ENCODE measurements around the gene NMNAT2.

The NMNAT2 gene

DNA sequence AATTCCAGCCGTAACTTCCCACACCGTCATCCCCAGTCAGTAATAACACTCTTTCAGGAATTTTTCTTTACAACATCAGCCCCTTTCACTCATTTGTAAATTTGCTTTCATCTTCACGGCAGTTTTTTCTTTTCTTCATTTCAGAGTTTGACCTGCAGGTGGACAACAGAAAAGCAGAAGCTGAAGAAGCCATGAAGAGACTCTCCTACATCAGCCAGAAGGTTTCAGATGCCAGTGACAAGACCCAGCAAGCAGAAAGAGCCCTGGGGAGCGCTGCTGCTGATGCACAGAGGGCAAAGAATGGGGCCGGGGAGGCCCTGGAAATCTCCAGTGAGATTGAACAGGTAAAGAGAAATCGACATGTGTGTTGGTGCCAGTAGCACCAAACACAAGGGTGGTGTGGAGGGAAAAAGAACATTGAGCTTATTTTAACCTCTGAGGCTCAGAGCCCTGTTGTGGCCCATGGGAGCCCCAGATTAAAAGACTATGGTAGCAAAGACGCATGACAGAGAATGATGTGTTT, 178.9 kb downstream of the NMNAT2 start:
- H3K9ac ChIP-seq, result no peak overlapping the region
- H3K27ac ChIP-seq, result no peak overlapping the region
- H3K36me3 ChIP-seq (ENCODE audit: insufficient read depth), result no peaks in the 10 kb centered on the region
- H4K20me1 ChIP-seq (ENCODE audit: insufficient read depth), result no peaks in the 10 kb centered on the region
- TF ChIP-seq, protein P1, sequence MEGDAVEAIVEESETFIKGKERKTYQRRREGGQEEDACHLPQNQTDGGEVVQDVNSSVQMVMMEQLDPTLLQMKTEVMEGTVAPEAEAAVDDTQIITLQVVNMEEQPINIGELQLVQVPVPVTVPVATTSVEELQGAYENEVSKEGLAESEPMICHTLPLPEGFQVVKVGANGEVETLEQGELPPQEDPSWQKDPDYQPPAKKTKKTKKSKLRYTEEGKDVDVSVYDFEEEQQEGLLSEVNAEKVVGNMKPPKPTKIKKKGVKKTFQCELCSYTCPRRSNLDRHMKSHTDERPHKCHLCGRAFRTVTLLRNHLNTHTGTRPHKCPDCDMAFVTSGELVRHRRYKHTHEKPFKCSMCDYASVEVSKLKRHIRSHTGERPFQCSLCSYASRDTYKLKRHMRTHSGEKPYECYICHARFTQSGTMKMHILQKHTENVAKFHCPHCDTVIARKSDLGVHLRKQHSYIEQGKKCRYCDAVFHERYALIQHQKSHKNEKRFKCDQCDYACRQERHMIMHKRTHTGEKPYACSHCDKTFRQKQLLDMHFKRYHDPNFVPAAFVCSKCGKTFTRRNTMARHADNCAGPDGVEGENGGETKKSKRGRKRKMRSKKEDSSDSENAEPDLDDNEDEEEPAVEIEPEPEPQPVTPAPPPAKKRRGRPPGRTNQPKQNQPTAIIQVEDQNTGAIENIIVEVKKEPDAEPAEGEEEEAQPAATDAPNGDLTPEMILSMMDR (conservative IDR thresholded peaks at IDR 0.05; ENCODE audit: low read depth, low read length), result no peak
- no peak overlapping the region for H3K4me3 ChIP-seq (IDR thresholded peaks at IDR 0.05; ENCODE audit: insufficient read depth, low read depth, low read length)
- H3K4me2 ChIP-seq, result no peak overlapping the region
- no peaks in the 10 kb centered on the region for H3K4me1 ChIP-seq (ENCODE audit: low read depth, poor library complexity, severe bottlenecking)
- no peaks in the 10 kb centered on the region for H3K27me3 ChIP-seq (ENCODE audit: insufficient read depth, low read depth)
- no peaks in the 10 kb centered on the region for H3K79me2 ChIP-seq (ENCODE audit: insufficient read depth, low read depth)
- H2AFZ ChIP-seq (ENCODE audit: low read depth), result no peak overlapping the region

DNA sequence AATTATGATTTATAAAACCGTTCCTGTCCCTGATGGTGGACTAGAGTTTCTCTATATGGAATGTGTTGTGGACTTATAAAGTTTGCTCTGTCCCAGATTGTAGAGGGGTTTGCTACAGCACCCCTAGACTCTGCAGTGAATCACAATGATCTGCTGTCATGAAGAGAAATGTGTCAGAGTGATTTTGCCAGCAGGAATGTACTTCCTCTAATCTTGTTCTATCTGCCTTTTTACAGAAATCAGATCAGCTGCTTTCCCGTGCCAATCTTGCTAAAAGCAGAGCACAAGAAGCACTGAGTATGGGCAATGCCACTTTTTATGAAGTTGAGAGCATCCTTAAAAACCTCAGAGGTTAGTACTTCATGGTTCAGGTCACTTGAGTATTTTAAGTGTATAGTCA, 180.1 kb downstream of the NMNAT2 start:
- Histone ChIP-seq H3K27ac (no peak overlapping the region), H3K4me3 (IDR thresholded peaks at IDR 0.05; ENCODE audit: insufficient read depth, low read depth, low read length) (no peak overlapping the region), H3K36me3 (ENCODE audit: insufficient read depth) (no peaks in the 10 kb centered on the region), H4K20me1 (ENCODE audit: insufficient read depth) (no peaks in the 10 kb centered on the region), H3K4me1 (ENCODE audit: low read depth, poor library complexity, severe bottlenecking) (no peaks in the 10 kb centered on the region), H3K4me2 (no peak overlapping the region), H3K79me2 (ENCODE audit: insufficient read depth, low read depth) (no peaks in the 10 kb centered on the region), H2AFZ (ENCODE audit: low read depth) (no peak overlapping the region), H3K9ac (no peak overlapping the region), H3K27me3 (ENCODE audit: insufficient read depth, low read depth) (no peaks in the 10 kb centered on the region)
- TF ChIP-seq, protein P1 (conservative IDR thresholded peaks at IDR 0.05; ENCODE audit: low read depth, low read length), result no peak

DNA sequence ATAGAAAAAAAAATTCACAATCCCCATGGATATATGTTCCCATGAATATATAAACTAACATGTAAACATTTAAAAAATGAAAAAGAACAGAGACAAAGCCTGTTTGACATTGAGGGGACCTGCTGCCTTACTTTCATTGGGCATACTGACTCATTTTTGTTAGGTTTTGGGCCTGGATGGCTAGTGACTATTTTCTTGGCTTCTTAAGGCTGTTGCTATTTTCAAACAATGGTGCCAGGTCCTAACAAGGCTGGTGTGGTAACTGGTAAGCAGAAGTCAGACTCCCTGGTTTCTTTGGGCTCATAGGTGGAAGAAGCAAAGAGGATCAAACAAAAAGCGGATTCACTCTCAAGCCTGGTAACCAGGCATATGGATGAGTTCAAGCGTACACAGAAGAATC, 181.1 kb downstream of the NMNAT2 start:
- H3K27ac ChIP-seq, result no peak overlapping the region
- no peaks in the 10 kb centered on the region for H3K27me3 ChIP-seq (ENCODE audit: insufficient read depth, low read depth)
- TF ChIP-seq, protein P1 (conservative IDR thresholded peaks at IDR 0.05; ENCODE audit: low read depth, low read length), result no peak
- no peaks in the 10 kb centered on the region for H3K4me1 ChIP-seq (ENCODE audit: low read depth, poor library complexity, severe bottlenecking)
- H3K36me3 ChIP-seq (ENCODE audit: insufficient read depth), result no peaks in the 10 kb centered on the region
- H2AFZ ChIP-seq (ENCODE audit: low read depth), result no peak overlapping the region
- H3K4me3 ChIP-seq (IDR thresholded peaks at IDR 0.05; ENCODE audit: insufficient read depth, low read depth, low read length), result no peak overlapping the region
- no peak overlapping the region for H3K4me2 ChIP-seq
- no peaks in the 10 kb centered on the region for H4K20me1 ChIP-seq (ENCODE audit: insufficient read depth)
- no peaks in the 10 kb centered on the region for H3K79me2 ChIP-seq (ENCODE audit: insufficient read depth, low read depth)
- no peak overlapping the region for H3K9ac ChIP-seq

DNA sequence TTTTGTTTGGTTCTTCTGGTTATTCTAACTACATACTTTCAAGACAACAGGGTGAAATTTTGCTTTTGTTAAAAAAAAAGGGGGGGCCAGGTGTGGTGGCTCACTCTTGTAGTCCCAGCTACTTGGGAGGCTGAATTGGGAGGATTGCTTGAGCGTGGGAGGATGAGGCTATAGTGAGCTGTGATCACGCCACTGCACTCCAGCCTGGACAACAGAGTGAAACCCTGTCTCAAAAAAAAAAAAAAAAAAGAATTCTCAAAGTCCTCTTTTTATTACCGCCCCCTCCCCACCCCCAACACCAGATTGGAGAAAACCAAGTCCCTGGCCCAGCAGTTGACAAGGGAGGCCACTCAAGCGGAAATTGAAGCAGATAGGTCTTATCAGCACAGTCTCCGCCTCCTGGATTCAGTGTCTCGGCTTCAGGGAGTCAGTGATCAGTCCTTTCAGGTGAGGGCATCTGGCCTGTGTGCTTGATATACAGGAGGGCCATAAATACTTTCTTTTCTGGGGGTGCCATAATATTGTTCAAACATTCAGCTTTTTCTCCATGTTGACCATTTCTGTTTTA, 181.9 kb downstream of the NMNAT2 start:
- Histone ChIP-seq H3K4me3 (IDR thresholded peaks at IDR 0.05; ENCODE audit: insufficient read depth, low read depth, low read length) (no peak overlapping the region), H3K27ac (no peak overlapping the region), H4K20me1 (ENCODE audit: insufficient read depth) (no peaks in the 10 kb centered on the region), H3K27me3 (ENCODE audit: insufficient read depth, low read depth) (no peaks in the 10 kb centered on the region), H2AFZ (ENCODE audit: low read depth) (no peak overlapping the region), H3K79me2 (ENCODE audit: insufficient read depth, low read depth) (no peaks in the 10 kb centered on the region), H3K4me2 (no peak overlapping the region), H3K9ac (no peak overlapping the region), H3K36me3 (ENCODE audit: insufficient read depth) (no peaks in the 10 kb centered on the region), H3K4me1 (ENCODE audit: low read depth, poor library complexity, severe bottlenecking) (no peaks in the 10 kb centered on the region)
- TF ChIP-seq, protein P1 (conservative IDR thresholded peaks at IDR 0.05; ENCODE audit: low read depth, low read length), result no peak

Measured in KMS-11 (cell line).